Activated CD4-positive, alpha-beta memory T cell treated with anti-CD3 and anti-CD28 coated beads for 36 hours (primary cell): ENCODE results near the gene IGFBP5. TPM values are rescaled to one million over a fixed set of nuclear protein-coding genes. Genes with fewer than 3 reads are reported as not detected.

Source experiments
- CTCF ChIA-PET: fragments of 350-600 bp; sonication (Branson Sonifier 250); formaldehyde crosslinking; loops from one replicate; lab custom pipeline; 2021; ENCODE audit warnings: antibody characterized with exemption, inconsistent platforms; lab: Charles Lee
- POLR2A ChIA-PET: fragments of 350-600 bp; sonication (Branson Sonifier 250); formaldehyde crosslinking; loops from one replicate; lab custom pipeline; 2021; ENCODE audit warnings: antibody characterized with exemption; lab: Charles Lee
- DNase-seq: peaks from one replicate; pipeline ENCODE4 v3.0.0-alpha.2; 2020
- H3K27ac Mint-ChIP-seq: one replicate; pipeline ENCODE4 v1.8.0; 2021; ENCODE audit warnings: mixed read lengths
- H3K27me3 Mint-ChIP-seq: one replicate; pipeline ENCODE4 v1.8.0; 2021; ENCODE audit warnings: mixed read lengths
- H3K36me3 Mint-ChIP-seq: one replicate; pipeline ENCODE4 v1.8.0; 2021; ENCODE audit warnings: mixed read lengths
- H3K4me1 Mint-ChIP-seq: one replicate; pipeline ENCODE4 v1.8.0; 2021; ENCODE audit warnings: low read depth, mixed read lengths
- H3K4me3 Mint-ChIP-seq: one replicate; pipeline ENCODE4 v1.8.0; 2021; ENCODE audit warnings: mild to moderate bottlenecking, mixed read lengths
- H3K9me3 Mint-ChIP-seq: one replicate; pipeline ENCODE4 v1.8.0; 2021; ENCODE audit warnings: mixed read lengths
- intact Hi-C: fragments of 100-400 bp; cut with micrococcal nuclease; formaldehyde crosslinking; loops from one replicate; pipeline ENCODE4 v1.15.1; 2023
- total RNA-seq, 2 experiments: library from RNA; stranded (reverse); gene quantifications; one replicate each; pipeline ENCODE4 v1.2.3, GENCODE V29; 2021

Gene IGFBP5
- total RNA-seq, 2 experiments from 2014 or later: not detected

DNA sequence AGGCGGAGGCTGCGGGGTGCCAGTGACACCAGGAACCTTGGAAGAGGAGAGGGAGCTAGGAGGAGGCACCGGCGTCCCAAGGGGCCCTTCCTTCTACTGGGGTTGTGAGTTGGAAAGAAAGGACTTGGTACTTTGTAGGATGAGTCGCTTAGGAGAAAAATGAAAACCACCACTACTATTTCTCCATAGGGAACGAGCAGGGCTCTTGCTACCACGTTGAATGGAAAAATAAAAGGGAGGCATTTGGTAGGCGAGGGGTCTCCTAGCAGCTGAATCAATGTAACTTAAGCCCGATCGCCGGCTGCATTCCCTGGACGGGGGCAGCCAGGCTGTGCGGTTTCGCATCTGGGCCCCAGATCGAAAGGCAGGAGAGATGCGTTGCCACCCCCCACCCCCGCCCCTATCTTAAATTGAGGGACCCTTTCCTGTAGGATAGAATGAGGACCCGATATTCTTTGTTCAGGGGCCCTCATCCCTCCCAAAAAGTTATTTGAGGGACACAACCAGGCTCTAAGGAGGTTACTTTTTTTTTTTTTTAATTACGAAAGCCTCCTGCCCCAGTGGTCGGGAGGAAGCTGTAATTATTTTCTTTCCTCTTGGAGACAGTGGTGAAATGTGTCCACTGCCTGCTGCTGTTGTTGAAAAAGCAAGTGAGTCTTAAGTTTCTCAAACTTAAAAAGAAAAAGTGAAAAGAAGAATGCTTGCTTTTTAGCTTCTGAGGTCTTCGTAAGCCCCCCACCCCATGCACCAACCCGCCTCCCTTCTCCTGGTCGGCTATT is 60.8 kb downstream of the IGFBP5 start:
- Mint-ChIP-seq H3K4me1 (peaks cover 18% of the 10 kb centered on the region), H3K36me3 (no peaks in the 10 kb centered on the region), H3K27ac (no peak overlapping the region), H3K4me3 (peak overlapping the region; percentile 35), H3K27me3 (peaks cover 62% of the 10 kb centered on the region), H3K9me3 (no peaks in the 10 kb centered on the region)
- ChIA-PET CTCF (no interaction called here), POLR2A (interaction anchor here (0.6 kb wide), 1 partner anchor 132 kb away, joined by 3 read pairs; no protein-coding TSS in a partner anchor)
- intact Hi-C loops: no loop called here
- DNase-seq: no peak

- Mint-ChIP-seq H3K27ac (no peak overlapping the region), H3K4me1 (peaks cover 18% of the 10 kb centered on the region), H3K36me3 (no peaks in the 10 kb centered on the region), H3K9me3 (no peaks in the 10 kb centered on the region), H3K27me3 (peaks cover 62% of the 10 kb centered on the region), H3K4me3 (peak overlapping the region; percentile 35)
- ChIA-PET POLR2A (no interaction called here), CTCF (no interaction called here)
- intact Hi-C loops: no loop called here
- no peak for DNase-seq
Observed at GRCh38 chr2:216633616-216634369, 61.6 kb downstream of the IGFBP5 start.

DNA sequence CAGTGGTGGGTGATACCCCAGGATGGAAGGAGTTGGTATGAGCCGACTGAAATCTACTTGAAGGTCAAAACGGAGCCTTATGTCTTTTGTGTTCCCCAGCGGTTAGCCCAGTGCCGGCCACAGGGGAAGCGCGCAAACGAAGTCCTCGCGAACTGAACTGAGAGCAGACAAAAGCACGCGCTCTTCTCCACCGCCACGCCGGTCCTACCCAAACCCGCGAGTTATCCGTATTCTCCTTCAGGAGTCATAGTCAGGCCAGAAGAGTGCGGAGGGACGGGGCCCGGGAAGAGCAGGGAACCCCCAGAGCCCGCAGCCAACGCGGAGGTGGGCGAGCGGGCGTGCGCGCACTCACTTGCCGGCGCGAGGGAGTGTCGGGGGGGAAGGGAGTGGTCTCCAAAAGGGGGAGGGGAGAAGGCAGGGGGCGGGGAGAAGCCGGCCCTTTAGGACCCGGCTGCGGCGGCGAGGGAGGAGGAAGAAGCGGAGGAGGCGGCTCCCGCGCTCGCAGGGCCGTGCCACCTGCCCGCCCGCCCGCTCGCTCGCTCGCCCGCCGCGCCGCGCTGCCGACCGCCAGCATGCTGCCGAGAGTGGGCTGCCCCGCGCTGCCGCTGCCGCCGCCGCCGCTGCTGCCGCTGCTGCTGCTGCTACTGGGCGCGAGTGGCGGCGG is 62.3 kb downstream of the IGFBP5 start, which contains the start of gene IGFBP2:
Gene IGFBP2 (plus strand): TSS at position 469 of the 664 bp plus-strand sequence. CDS start 104 bp downstream, at position 573.
- intact Hi-C loops: no loop called here
- ChIA-PET CTCF (no interaction called here), POLR2A (no interaction called here)
- peaks cover 62% of the 10 kb centered on the region for H3K27me3 Mint-ChIP-seq
- peaks cover 18% of the 10 kb centered on the region for H3K4me1 Mint-ChIP-seq
- H3K27ac Mint-ChIP-seq: no peak within 1 kb of the TSS
- DNase-seq: no peak
- H3K4me3 Mint-ChIP-seq: peak within 1 kb of the TSS; percentile 60
- no peaks in the 10 kb centered on the region for H3K9me3 Mint-ChIP-seq
- no peaks in the 10 kb centered on the region for H3K36me3 Mint-ChIP-seq

DNA sequence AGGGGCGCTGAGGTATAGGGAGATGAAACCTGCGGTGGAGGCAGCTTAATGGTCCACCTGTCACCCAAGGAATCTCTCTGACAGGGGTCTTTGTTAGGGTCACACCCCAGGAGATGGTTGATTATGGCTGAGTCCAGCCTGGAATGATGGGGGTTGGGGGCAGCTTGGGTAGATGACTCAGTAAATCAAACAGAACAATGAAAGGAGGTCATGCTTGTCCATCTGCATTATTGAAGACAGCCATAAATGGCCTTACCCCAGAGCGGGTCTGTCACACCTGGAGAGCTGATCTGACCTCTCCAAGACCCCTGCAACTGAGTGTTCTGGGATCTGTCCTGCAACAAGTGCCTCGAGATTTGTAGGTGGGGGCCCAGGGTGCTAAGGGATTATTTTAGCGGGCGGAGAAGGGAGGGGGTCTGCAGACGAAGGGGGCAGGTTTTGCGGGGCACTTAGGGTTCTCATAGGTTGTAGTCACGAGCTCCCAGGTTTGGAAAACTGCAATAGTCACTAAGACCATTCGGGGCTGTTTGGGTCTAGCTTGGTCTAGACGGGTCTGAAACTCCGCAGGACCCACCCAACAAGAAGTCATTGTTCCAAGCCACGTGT is 62.9 kb downstream of the IGFBP5 start:
- H3K27ac Mint-ChIP-seq: no peak overlapping the region
- no peaks in the 10 kb centered on the region for H3K36me3 Mint-ChIP-seq
- peaks cover 62% of the 10 kb centered on the region for H3K27me3 Mint-ChIP-seq
- CTCF ChIA-PET: no interaction called here
- POLR2A ChIA-PET: no interaction called here
- H3K9me3 Mint-ChIP-seq: no peaks in the 10 kb centered on the region
- H3K4me1 Mint-ChIP-seq: peaks cover 18% of the 10 kb centered on the region
- peak overlapping the region; percentile 60 for H3K4me3 Mint-ChIP-seq
- intact Hi-C loops: no loop called here
- DNase-seq: no peak

- H3K4me3 Mint-ChIP-seq: no peak overlapping the region
- H3K4me1 Mint-ChIP-seq: peaks cover 13% of the 10 kb centered on the region
- H3K27me3 Mint-ChIP-seq: peaks cover 39% of the 10 kb centered on the region
- ChIA-PET CTCF (no interaction called here), POLR2A (no interaction called here)
- no peaks in the 10 kb centered on the region for H3K36me3 Mint-ChIP-seq
- intact Hi-C loops: no loop called here
- no peaks in the 10 kb centered on the region for H3K9me3 Mint-ChIP-seq
- no peak overlapping the region for H3K27ac Mint-ChIP-seq
- no peak for DNase-seq
Observed at GRCh38 chr2:216629784-216630183, 65.6 kb downstream of the IGFBP5 start.

- H3K36me3 Mint-ChIP-seq: no peaks in the 10 kb centered on the region
- ChIA-PET CTCF (no interaction called here), POLR2A (no interaction called here)
- no peaks in the 10 kb centered on the region for H3K4me1 Mint-ChIP-seq
- intact Hi-C loops: no loop called here
- H3K27me3 Mint-ChIP-seq: peaks cover 19% of the 10 kb centered on the region
- no peak overlapping the region for H3K27ac Mint-ChIP-seq
- no peaks in the 10 kb centered on the region for H3K9me3 Mint-ChIP-seq
- no peak overlapping the region for H3K4me3 Mint-ChIP-seq
- no peak for DNase-seq
Observed at GRCh38 chr2:216626875-216627245, 68.5 kb downstream of the IGFBP5 start.

DNA sequence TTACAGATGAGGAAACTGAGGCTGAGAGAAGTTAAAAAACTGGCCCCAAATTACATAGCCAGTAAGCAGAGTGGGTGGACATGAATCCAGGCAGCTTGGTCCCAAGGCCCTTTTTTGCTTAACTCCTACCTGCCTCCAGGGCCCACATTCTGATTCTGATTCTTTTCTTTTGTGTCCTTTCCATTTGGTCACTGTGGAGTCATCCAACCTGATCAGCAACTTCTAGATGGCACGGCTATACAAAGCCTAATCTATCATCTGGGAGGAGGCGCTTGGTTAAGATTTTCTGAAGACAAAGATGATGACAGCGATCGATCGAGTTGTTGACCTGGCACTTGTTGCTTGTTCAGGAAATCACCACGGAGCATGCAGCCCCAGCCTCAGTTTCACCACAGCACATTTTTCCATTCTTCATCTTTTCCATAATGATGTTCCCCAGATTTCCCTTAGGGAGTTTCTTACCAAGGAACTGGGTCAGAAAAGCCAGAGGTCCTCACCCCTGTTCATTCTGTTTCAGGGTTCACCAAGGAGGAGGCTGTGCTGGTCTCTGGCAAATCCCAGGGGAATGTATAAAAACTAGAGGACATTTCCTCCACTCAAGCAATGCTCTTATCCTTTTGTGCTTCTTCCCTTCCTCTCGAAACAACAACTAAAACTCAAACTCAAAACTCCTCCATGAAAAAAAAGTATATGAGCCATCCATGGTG is 69.0 kb downstream of the IGFBP5 start:
- no peaks in the 10 kb centered on the region for H3K36me3 Mint-ChIP-seq
- H3K4me1 Mint-ChIP-seq: no peaks in the 10 kb centered on the region
- CTCF ChIA-PET: no interaction called here
- intact Hi-C loops: no loop called here
- POLR2A ChIA-PET: no interaction called here
- H3K9me3 Mint-ChIP-seq: no peaks in the 10 kb centered on the region
- peaks cover 13% of the 10 kb centered on the region for H3K27me3 Mint-ChIP-seq
- no peak overlapping the region for H3K4me3 Mint-ChIP-seq
- DNase-seq: no peak
- no peak overlapping the region for H3K27ac Mint-ChIP-seq

GRCh38 chr2:216624251-216624650 is 71.1 kb downstream of the IGFBP5 start:
- H3K9me3 Mint-ChIP-seq: no peaks in the 10 kb centered on the region
- peaks cover 5% of the 10 kb centered on the region for H3K27me3 Mint-ChIP-seq
- intact Hi-C loops: no loop called here
- H3K4me3 Mint-ChIP-seq: no peak overlapping the region
- DNase-seq: no peak
- no peaks in the 10 kb centered on the region for H3K36me3 Mint-ChIP-seq
- no peak overlapping the region for H3K27ac Mint-ChIP-seq
- peaks cover 4% of the 10 kb centered on the region for H3K4me1 Mint-ChIP-seq
- ChIA-PET CTCF (no interaction called here), POLR2A (no interaction called here)

DNA sequence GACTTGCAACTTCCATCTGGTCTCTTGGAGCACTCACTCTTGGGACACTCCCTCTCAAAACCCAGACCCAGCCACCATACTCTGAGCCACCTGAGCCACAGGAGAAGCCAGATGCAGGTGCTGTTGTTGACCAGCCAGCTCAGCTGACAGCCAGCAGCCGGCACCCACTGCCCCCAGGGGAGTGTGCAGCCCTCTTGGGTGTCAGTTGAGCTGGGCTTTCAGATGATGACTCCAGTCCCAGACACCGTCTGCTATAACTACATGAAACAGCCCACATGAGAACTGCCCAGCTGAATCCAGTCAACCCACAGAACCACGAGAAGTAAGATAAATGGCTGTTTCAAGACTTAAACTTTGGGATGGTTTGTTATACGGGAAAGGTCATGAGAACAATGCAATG is 72.8 kb downstream of the IGFBP5 start:
- no peaks in the 10 kb centered on the region for H3K9me3 Mint-ChIP-seq
- H3K36me3 Mint-ChIP-seq: no peaks in the 10 kb centered on the region
- no peak overlapping the region for H3K4me3 Mint-ChIP-seq
- no peak overlapping the region for H3K27ac Mint-ChIP-seq
- ChIA-PET POLR2A (interaction anchor here (0.7 kb wide), 1 partner anchor 1012 kb away, joined by 6 read pairs; no protein-coding TSS in a partner anchor), CTCF (no interaction called here)
- DNase-seq: no peak
- H3K27me3 Mint-ChIP-seq: peaks cover 3% of the 10 kb centered on the region
- intact Hi-C loops: no loop called here
- peaks cover 4% of the 10 kb centered on the region for H3K4me1 Mint-ChIP-seq
